GM19099 (cell line): ENCODE data around the gene QSOX1.

ENCODE experiments used
- POLR2A ChIP-seq: IDR thresholded peaks from 3 replicates; pipeline ENCODE4 v1.6.1; 2011; ENCODE audit warnings: low read depth; ENCODE audit not compliant: insufficient read length; ENCODE audit errors: extremely low read depth

The QSOX1 gene

GRCh38 chr1:180188684-180189175 lies 34.1 kb downstream of the QSOX1 start:
- TF ChIP-seq POLR2A = no peak

- no peak for TF ChIP-seq POLR2A
Measured at GRCh38 chr1:180190091-180190490, 35.4 kb downstream of the QSOX1 start.

GRCh38 chr1:180192172-180192571 lies 37.5 kb downstream of the QSOX1 start:
- TF ChIP-seq POLR2A = no peak

- no peak for TF ChIP-seq POLR2A
Measured at GRCh38 chr1:180193141-180194047, 38.7 kb downstream of the QSOX1 start.

GRCh38 chr1:180194048-180194425 lies 39.4 kb downstream of the QSOX1 start:
- TF ChIP-seq POLR2A = no peak

GRCh38 chr1:180194546-180195207 lies 40.0 kb downstream of the QSOX1 start:
- TF ChIP-seq POLR2A = no peak

GRCh38 chr1:180195401-180195800 lies 40.7 kb downstream of the QSOX1 start:
- TF ChIP-seq POLR2A = no peak

- no peak for TF ChIP-seq POLR2A
Measured at GRCh38 chr1:180195916-180196315, 41.2 kb downstream of the QSOX1 start.

- no peak for TF ChIP-seq POLR2A
Measured at GRCh38 chr1:180196436-180197003, 41.9 kb downstream of the QSOX1 start.

- no peak for TF ChIP-seq POLR2A
Measured at GRCh38 chr1:180197231-180197630, 42.6 kb downstream of the QSOX1 start.

- no peak for TF ChIP-seq POLR2A
Measured at GRCh38 chr1:180198196-180198595, 43.5 kb downstream of the QSOX1 start.

- TF ChIP-seq POLR2A = no peak
Measured at GRCh38 chr1:180198611-180199010, 43.9 kb downstream of the QSOX1 start.

GRCh38 chr1:180199018-180199417 lies 44.3 kb downstream of the QSOX1 start:
- no peak for TF ChIP-seq POLR2A

GRCh38 chr1:180201451-180202200 lies 47.0 kb downstream of the QSOX1 start:
- TF ChIP-seq POLR2A = no peak

- TF ChIP-seq POLR2A = no peak
Measured at GRCh38 chr1:180204231-180204630, 49.6 kb downstream of the QSOX1 start.
